Choroid plexus epithelial cell (primary cell): Measurements from ENCODE around the gene CXCR6.

Experiments
- DNase-seq: peaks from one replicate; pipeline ENCODE4 v3.0.0-alpha.2; 2010; ENCODE audit warnings: low read depth
- H3K4me3 ChIP-seq: 2 replicates; pipeline ENCODE4 v1.5.1; 2011; ENCODE audit warnings: low read depth, mild to moderate bottlenecking, control low read depth, low read length, moderate library complexity
- CTCF ChIP-seq: conservative IDR thresholded peaks from 2 replicates; pipeline ENCODE4 v1.5.1; 2011; ENCODE audit warnings: low read depth, mild to moderate bottlenecking, control low read depth, inconsistent platforms, low read length, moderate library complexity

The CXCR6 gene

GRCh38 chr3:45987368-45988291 is 44.4 kb downstream of the CXCR6 start:
- peak; percentile 47 for DNase-seq
- TF ChIP-seq CTCF: no peak
- H3K4me3 ChIP-seq: no peak overlapping the region

GRCh38 chr3:45988362-45988761 is 45.1 kb downstream of the CXCR6 start:
- DNase-seq: no peak
- no peak for TF ChIP-seq CTCF
- H3K4me3 ChIP-seq: no peak overlapping the region

- H3K4me3 ChIP-seq: no peak overlapping the region
- TF ChIP-seq CTCF: no peak
- DNase-seq: peak; percentile 78
Measured at GRCh38 chr3:45988804-45989203, 45.5 kb downstream of the CXCR6 start.

GRCh38 chr3:45990181-45990580 is 46.9 kb downstream of the CXCR6 start:
- TF ChIP-seq CTCF: no peak
- DNase-seq: no peak
- no peak overlapping the region for H3K4me3 ChIP-seq

- no peak for DNase-seq
- no peak for TF ChIP-seq CTCF
- H3K4me3 ChIP-seq: no peak overlapping the region
Measured at GRCh38 chr3:45991341-45991740, 48.1 kb downstream of the CXCR6 start.

- no peak overlapping the region for H3K4me3 ChIP-seq
- TF ChIP-seq CTCF: no peak
- DNase-seq: no peak
Measured at GRCh38 chr3:45992133-45992729, 49.0 kb downstream of the CXCR6 start.

- H3K4me3 ChIP-seq: no peak overlapping the region
- DNase-seq: no peak
- TF ChIP-seq CTCF: no peak
Measured at GRCh38 chr3:45992821-45993221, 49.6 kb downstream of the CXCR6 start.
